HG02973 (cell line): ENCODE results near the gene FOLR2.
"Not testable (repeated sequence)": the region's sequence is repeated elsewhere in the genome, so short reads cannot be mapped to it uniquely, and the experiment has no call there.

Experiments used
- ATAC-seq: cut with Tn5 transposase; IDR thresholded peaks from one replicate; pipeline ENCODE4 v1.9.1; 2021; ENCODE audit warnings: moderate library complexity; ENCODE audit not compliant: unreplicated experiment

FOLR2 gene

DNA sequence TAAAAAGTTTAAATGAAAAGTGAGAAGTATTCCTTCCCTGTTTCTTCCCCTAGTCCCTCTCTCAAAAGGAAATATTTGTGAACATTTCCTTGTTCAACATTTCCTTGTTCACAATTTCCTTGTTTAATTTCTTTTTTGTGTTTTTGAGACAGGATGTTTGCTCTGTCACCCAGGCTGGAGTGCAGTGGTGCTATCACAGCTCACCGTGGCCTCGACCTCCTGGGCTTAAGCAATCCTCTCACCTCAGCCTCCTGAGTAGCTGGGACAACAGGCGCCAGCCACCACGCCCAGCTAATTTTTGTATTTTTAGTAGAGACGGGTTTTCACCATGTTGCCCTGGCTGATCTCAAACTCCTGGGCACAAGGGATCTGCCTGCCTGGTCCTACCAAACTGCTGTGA is 50.4 kb downstream of the FOLR2 start:
- not testable (repeated sequence) for ATAC-seq

DNA sequence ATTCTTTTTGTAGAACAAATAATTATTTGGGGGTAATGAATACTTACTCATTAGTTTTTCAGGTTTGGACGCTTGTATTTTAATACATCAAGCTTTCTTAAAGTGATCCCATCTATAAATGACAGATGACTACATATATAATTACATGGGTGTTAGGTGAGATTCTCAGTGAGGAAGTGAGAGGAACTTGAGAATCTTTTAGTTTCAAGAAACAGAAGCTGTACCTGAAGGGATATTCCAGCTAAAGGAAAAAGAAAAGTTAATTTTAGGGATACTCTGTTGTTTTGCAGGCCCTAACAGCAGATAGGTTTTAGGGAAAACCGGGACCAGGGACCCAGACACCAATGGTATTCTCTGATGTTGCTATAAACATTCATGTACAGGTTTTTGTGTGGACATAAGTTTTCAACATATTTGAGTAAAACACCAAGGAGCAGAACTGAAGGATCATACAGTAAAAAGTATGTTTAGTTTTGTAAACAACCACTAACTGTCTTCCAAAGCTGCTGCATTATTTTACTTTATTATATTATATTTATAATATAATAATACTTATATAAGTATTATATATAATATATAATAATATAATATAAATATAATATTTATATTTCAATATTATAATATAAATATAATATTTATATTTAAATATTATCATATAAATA is 51.5 kb downstream of the FOLR2 start:
- no peak for ATAC-seq
